GM12878 (cell line): ENCODE measurements around the gene CBX2. TPM values are rescaled to one million over a fixed set of nuclear protein-coding genes. Genes with fewer than 3 reads are reported as not detected.

ENCODE experiments used
- ATAC-seq: fragments of 200-7000 bp; cut with Tn5 transposase; 3 replicates; pipeline ENCODE4 v1.9.1; 2020; ENCODE audit warnings: mild to moderate bottlenecking, moderate library complexity
- BruUV-seq: library from RNA; stranded (reverse); fragments of 400-500 nt; replicated peaks from 2 replicates; lab custom pipeline; 2021; lab: Mats Ljungman, UMichigan
- CTCF ChIA-PET: fragments of 300-600 bp; sonication (Branson Sonifier 250); formaldehyde crosslinking; extraction: SDS; loops from one replicate; lab custom pipeline; 2021; ENCODE audit warnings: inconsistent platforms; lab: Yijun Ruan, JAX
- POLR2A ChIA-PET: fragments of 350-600 bp; formaldehyde crosslinking; extraction: SDS; loops from one replicate; lab custom pipeline; 2021; ENCODE audit warnings: inconsistent platforms; lab: Charles Lee
- RAD21 ChIA-PET: fragments of 300-600 bp; sonication (Branson Sonifier 250); formaldehyde crosslinking; loops from one replicate; lab custom pipeline; 2023; ENCODE audit warnings: antibody characterized with exemption; ENCODE audit not compliant: unreplicated experiment; lab: Charles Lee
- SMC1A ChIA-PET: fragments of 300-600 bp; sonication (Branson Sonifier 250); formaldehyde crosslinking; loops from one replicate; lab custom pipeline; 2023; ENCODE audit not compliant: unreplicated experiment, uncharacterized antibody; lab: Charles Lee
- DNase-seq: peaks from one replicate; pipeline ENCODE4 v3.0.0-alpha.2; 2011; ENCODE audit warnings: low read depth, low spot score
- FAIRE-seq: peaks from 3 replicates; lab custom pipeline; 2011; peaks lifted over from hg19 to GRCh38; lab: Jason Lieb, UNC
- H2AFZ ChIP-seq: 2 replicates; pipeline ENCODE4 v1.6.0; 2011; ENCODE audit warnings: low read depth, low read length, control low read depth; ENCODE audit not compliant: control insufficient read depth
- H3K27ac ChIP-seq: 2 replicates; pipeline ENCODE4 v1.5.1; 2011; ENCODE audit warnings: control low read depth; ENCODE audit not compliant: control insufficient read depth, insufficient read depth
- H3K27me3 ChIP-seq, 2 experiments: replicated peaks in 1 of 2; 2 replicates each; pipeline versions ENCODE4 v1.6.0 to v1.6.1; 2011; ENCODE audit warnings: low read length in 1 of 2; ENCODE audit not compliant: control insufficient read depth in 2 of 2, insufficient read depth in 2 of 2
- H3K36me3 ChIP-seq, 2 experiments: 2 replicates each; pipeline ENCODE4 v1.5.1; 2011; ENCODE audit warnings: low read length in 1 of 2; ENCODE audit not compliant: control insufficient read depth in 2 of 2, insufficient read depth in 2 of 2
- H3K4me1 ChIP-seq: 2 replicates; pipeline ENCODE4 v1.6.1; 2011; ENCODE audit warnings: mild to moderate bottlenecking, low read length, moderate library complexity, mixed read lengths; ENCODE audit not compliant: control insufficient read depth, insufficient read depth
- H3K4me2 ChIP-seq: 2 replicates; pipeline ENCODE4 v1.6.0; 2011; ENCODE audit warnings: control low read depth; ENCODE audit not compliant: control insufficient read depth, insufficient read depth
- H3K4me3 ChIP-seq: fragments of 200-600 bp; sonication (generic); 2 replicates; pipeline ENCODE4 v1.5.1; 2016
- H3K79me2 ChIP-seq: 2 replicates; pipeline ENCODE4 v1.6.0; 2011; ENCODE audit warnings: low read length; ENCODE audit not compliant: control insufficient read depth, insufficient read depth
- H3K9ac ChIP-seq: 2 replicates; pipeline ENCODE4 v1.8.0; 2011; ENCODE audit warnings: low read length, control low read depth, mixed read lengths; ENCODE audit not compliant: control insufficient read depth, insufficient read depth
- H3K9me3 ChIP-seq: replicated peaks from 3 replicates; pipeline ENCODE4 v1.5.1; 2011; ENCODE audit warnings: mild to moderate bottlenecking, low read length; ENCODE audit not compliant: control insufficient read depth, insufficient read depth
- H4K20me1 ChIP-seq: 2 replicates; pipeline ENCODE4 v1.6.0; 2011; ENCODE audit not compliant: control insufficient read depth, insufficient read depth
- CHD2 ChIP-seq: IDR thresholded peaks from 2 replicates; pipeline ENCODE4 v1.6.1; 2011; ENCODE audit warnings: low read depth, low read length, improper control_type of control experiment, borderline replicate concordance
- CTCF ChIP-seq, 3 experiments: IDR thresholded peaks in 2 of 3; conservative IDR thresholded peaks in 1 of 3; 2 replicates each; pipeline ENCODE4 v1.5.1; 2011; ENCODE audit warnings: low read depth in 3 of 3, low read length in 3 of 3, mild to moderate bottlenecking in 3 of 3, control low read depth in 2 of 3, moderate library complexity in 2 of 3, inconsistent platforms in 1 of 3, mixed read lengths in 1 of 3; ENCODE audit not compliant: control insufficient read depth in 2 of 3, insufficient read depth in 1 of 3; ENCODE audit errors: extremely low read depth in 1 of 3
- FOXK2 ChIP-seq: fragments of 450-650 bp; IDR thresholded peaks from 2 replicates; pipeline ENCODE4 v1.6.1; 2017; ENCODE audit warnings: mild to moderate bottlenecking, moderate library complexity
- HDAC6 ChIP-seq: fragments of 200-600 bp; sonication (generic); IDR thresholded peaks from one replicate; pipeline ENCODE4 v1.8.0; 2017; ENCODE audit warnings: antibody characterized with exemption; ENCODE audit not compliant: unreplicated experiment
- MEF2A ChIP-seq: IDR thresholded peaks from 2 replicates; pipeline ENCODE4 v1.6.1; 2011; ENCODE audit warnings: low read depth, mild to moderate bottlenecking, low read length, moderate library complexity; ENCODE audit not compliant: insufficient read depth
- MEF2B ChIP-seq: fragments of 450-650 bp; IDR thresholded peaks from 2 replicates; pipeline ENCODE4 v1.6.1; 2018; ENCODE audit warnings: mild to moderate bottlenecking, moderate library complexity; ENCODE audit not compliant: partially characterized antibody, poor library complexity, severe bottlenecking
- NR2C1 ChIP-seq: fragments of 450-650 bp; IDR thresholded peaks from 2 replicates; pipeline ENCODE4 v1.6.1; 2017; ENCODE audit warnings: antibody characterized with exemption, mild to moderate bottlenecking, moderate library complexity
- POLR2AphosphoS5 ChIP-seq: IDR thresholded peaks from 2 replicates; pipeline ENCODE4 v1.6.1; 2011; ENCODE audit warnings: mild to moderate bottlenecking, low read length, inconsistent platforms
- WGBS: methylation state at CpG from one replicate; pipeline ENCODE4 v1.1.6; 2016; ENCODE audit warnings: low lambda C conversion rate; ENCODE audit not compliant: insufficient replicate concordance, insufficient coverage; ENCODE audit errors: missing lambda C conversion rate; 5-methylcytosine and 5-hydroxymethylcytosine counted together
- in situ Hi-C: fragments of 300-500 bp; cut with MboI; formaldehyde crosslinking; loops from 9 replicates; pipeline ENCODE4 v1.14.3; 2018; ENCODE audit warnings: mixed read lengths
- intact Hi-C: fragments of 100-400 bp; cut with micrococcal nuclease; formaldehyde crosslinking; loops from one replicate; pipeline ENCODE4 v1.14.2; 2022; ENCODE audit not compliant: unreplicated experiment
- polyA plus RNA-seq, 11 experiments: library from polyadenylated mRNA; depleted of rRNA in 4 of 11; unstranded in 6 of 11; stranded (reverse) in 5 of 11; fragments of >200 nt; fragmentation: Nextera tagmentation in 4 of 11; fragmentation: Illumina TruSeq in 1 of 11; extraction: Ambion mirVana in 4 of 11; extraction: Trizol in 1 of 11; gene quantifications; 1 replicate in 1 of 11; 2 replicates in 10 of 11; pipeline versions ENCODE4 v1.2.1 to v1.2.3, GENCODE V29; 2011 to 2016; ENCODE audit warnings: inconsistent platforms in 2 of 11, missing spikeins in 2 of 11, low read depth in 1 of 11
- total RNA-seq, 4 experiments: library from RNA; depleted of rRNA in 3 of 4; stranded (reverse); fragments of >200 nt in 3 of 4; fragmentation: Illumina TruSeq in 1 of 4; extraction: Trizol in 1 of 4; gene quantifications; 2 replicates each; pipeline versions ENCODE4 v1.2.1 to v1.2.3, GENCODE V29; 2013 to 2021

The CBX2 gene
- total and polyA plus RNA-seq, 10 of the 15 experiments (the other 5 are each of a cell fraction or from before 2014, with no cell fraction given) = 0.35 to 7.5 (median 4.2) TPM

GRCh38 chr17:79833744-79834564 lies 56.0 kb downstream of the CBX2 start:
- H3K27ac ChIP-seq = no peak overlapping the region
- TF ChIP-seq MEF2B (no peak), NR2C1 (no peak), POLR2AphosphoS5 (peak; percentile 27; the same call in 1 of the 2 replicates), MEF2A (no peak), FOXK2 (no peak), CTCF (IDR thresholded peaks at IDR 0.05 in 2 of 3, conservative IDR thresholded peaks at IDR 0.05 in 1 of 3; ENCODE audit: control insufficient read depth in 2 of 3, extremely low read depth in 1 of 3, insufficient read depth in 1 of 3, low read depth in 3 of 3, low read length in 3 of 3) (no peak), HDAC6 (no peak), CHD2 (no peak)
- H3K4me2 ChIP-seq = no peak overlapping the region
- POLR2A ChIA-PET = no interaction called here
- H3K36me3 ChIP-seq = peaks cover 0 to 17% of the 10 kb centered on the region in 2 experiments; a peak in 2 of 4 replicates
- no peak for DNase-seq
- 0 out of 2 replicates have a peak, but pooled peaks cover 5% of the 10 kb centered on the region for H4K20me1 ChIP-seq
- no peak overlapping the region for H3K4me3 ChIP-seq
- no TSS peak for BruUV-seq
- H3K9me3 ChIP-seq = no peaks in the 10 kb centered on the region
- peaks cover 22% of the 10 kb centered on the region for H3K79me2 ChIP-seq
- H3K4me1 ChIP-seq = peaks cover 13% of the 10 kb centered on the region
- H2AFZ ChIP-seq = no peak overlapping the region
- no peak for ATAC-seq
- in situ Hi-C loops (no loop called here), intact Hi-C loops (no loop called here)
- no peaks in the 10 kb centered on the region for H3K27me3 ChIP-seq
- no peak overlapping the region for H3K9ac ChIP-seq
- CTCF ChIA-PET = interaction anchor here (1.1 kb wide), 1 partner anchor 88 kb away, joined by 5 read pairs; no protein-coding TSS in a partner anchor
- SMC1A ChIA-PET = no interaction called here
- FAIRE-seq = no peak
- RAD21 ChIA-PET = no interaction called here
- over 99% methylated on average over 61 of the region's 83 CpGs for WGBS
